ENCODE measurements around the gene CDH4. TPM values are rescaled to one million over a fixed set of nuclear protein-coding genes. Genes with fewer than 3 reads are reported as not detected.

Gene CDH4
- total and polyA plus RNA-seq, 2 donors (not counting 1 experiment from before 2014, with no cell fraction given), result not detected

GRCh38 chr20:61840779-61841455, 588.9 kb downstream of the CDH4 start:
- ATAC-seq (ENCODE audit: low read depth) (no peak), DNase-seq (no peak)
- H3K9me3 ChIP-seq (ENCODE audit: control extremely low read depth in 1 of 3, control insufficient read depth in 2 of 3, insufficient read depth in 1 of 3, low read length in 2 of 3), result peaks cover 0 to 4% (median 0%) of the 10 kb centered on the region in 3 donors
- H3K36me3 ChIP-seq (replicated peaks in 1 of 2; ENCODE audit: control extremely low read depth in 1 of 2, control insufficient read depth in 1 of 2, extremely low read depth in 1 of 2, insufficient read depth in 2 of 2, low read length in 1 of 2), result no peaks in the 10 kb centered on the region
- Mint-ChIP-seq H3K27ac (no peak overlapping the region), H3K4me3 (no peak overlapping the region), H3K4me1 (no peaks in the 10 kb centered on the region), H3K9me3 (ENCODE audit: insufficient read depth) (no peaks in the 10 kb centered on the region), H3K27me3 (no peaks in the 10 kb centered on the region)
- ChIA-PET CTCF (no interaction called here), POLR2A (no interaction called here)
- H3K4me3 ChIP-seq (ENCODE audit: control extremely low read depth in 1 of 5, extremely low read depth in 1 of 5, insufficient read depth in 1 of 5, low read depth in 2 of 5, low read length in 4 of 5), result no peak overlapping the region
- H3K4me2 ChIP-seq (replicated peaks; ENCODE audit: low read depth, low read length, poor library complexity, severe bottlenecking), result no peak overlapping the region
- no peak overlapping the region for H3K9ac ChIP-seq (ENCODE audit: low read length)
- H3K4me1 ChIP-seq (ENCODE audit: control insufficient read depth in 2 of 2, insufficient read depth in 2 of 2, low read length in 2 of 2), result no peaks in the 10 kb centered on the region
- intact Hi-C loops (cut with micrococcal nuclease), result no loop called here
- H3K27ac ChIP-seq (ENCODE audit: low read length in 2 of 2), result no peak overlapping the region
- WGBS (ENCODE audit: insufficient coverage), result 97% methylated on average over 16 of the region's 26 CpGs
- H2AFZ ChIP-seq (ENCODE audit: insufficient read depth, low read depth, low read length, poor library complexity, severe bottlenecking), result no peak overlapping the region
- TF ChIP-seq CTCF (IDR thresholded peaks at IDR 0.05) (no peak), EZH2 (IDR thresholded peaks at IDR 0.05; ENCODE audit: borderline replicate concordance, insufficient read depth, low read depth, low read length, poor library complexity, severe bottlenecking) (no peak)
- no peaks in the 10 kb centered on the region for H4K20me1 ChIP-seq (ENCODE audit: control insufficient read depth, insufficient read depth, low read length, poor library complexity, severe bottlenecking)
- no peaks in the 10 kb centered on the region for H3K79me2 ChIP-seq (ENCODE audit: control insufficient read depth, insufficient read depth, low read length)
- no peaks in the 10 kb centered on the region for H3K27me3 ChIP-seq (replicated peaks in 1 of 4; ENCODE audit: control extremely low read depth in 1 of 4, control insufficient read depth in 3 of 4, insufficient read depth in 4 of 4, low read length in 3 of 4)

- Histone ChIP-seq H3K4me2 (replicated peaks; ENCODE audit: low read depth, low read length, poor library complexity, severe bottlenecking) (no peak overlapping the region), H3K9me3 (ENCODE audit: control extremely low read depth in 1 of 3, control insufficient read depth in 2 of 3, insufficient read depth in 1 of 3, low read length in 2 of 3) (peaks cover 0 to 4% (median 0%) of the 10 kb centered on the region in 3 donors), H2AFZ (ENCODE audit: insufficient read depth, low read depth, low read length, poor library complexity, severe bottlenecking) (no peak overlapping the region), H3K4me3 (ENCODE audit: control extremely low read depth in 1 of 5, extremely low read depth in 1 of 5, insufficient read depth in 1 of 5, low read depth in 2 of 5, low read length in 4 of 5) (no peak overlapping the region), H4K20me1 (ENCODE audit: control insufficient read depth, insufficient read depth, low read length, poor library complexity, severe bottlenecking) (no peaks in the 10 kb centered on the region), H3K27ac (ENCODE audit: low read length in 2 of 2) (no peak overlapping the region), H3K4me1 (ENCODE audit: control insufficient read depth in 2 of 2, insufficient read depth in 2 of 2, low read length in 2 of 2) (no peaks in the 10 kb centered on the region), H3K9ac (ENCODE audit: low read length) (no peak overlapping the region), H3K27me3 (replicated peaks in 1 of 4; ENCODE audit: control extremely low read depth in 1 of 4, control insufficient read depth in 3 of 4, insufficient read depth in 4 of 4, low read length in 3 of 4) (no peaks in the 10 kb centered on the region), H3K79me2 (ENCODE audit: control insufficient read depth, insufficient read depth, low read length) (no peaks in the 10 kb centered on the region), H3K36me3 (replicated peaks in 1 of 2; ENCODE audit: control extremely low read depth in 1 of 2, control insufficient read depth in 1 of 2, extremely low read depth in 1 of 2, insufficient read depth in 2 of 2, low read length in 1 of 2) (no peaks in the 10 kb centered on the region)
- ChIA-PET CTCF (no interaction called here), POLR2A (no interaction called here)
- Mint-ChIP-seq H3K9me3 (ENCODE audit: insufficient read depth) (no peaks in the 10 kb centered on the region), H3K4me1 (no peaks in the 10 kb centered on the region), H3K27ac (no peak overlapping the region), H3K27me3 (no peaks in the 10 kb centered on the region), H3K4me3 (no peak overlapping the region)
- 96% methylated on average over 9 of the region's 18 CpGs for WGBS (ENCODE audit: insufficient coverage)
- ATAC-seq (ENCODE audit: low read depth) (no peak), DNase-seq (no peak)
- no peak for TF ChIP-seq CTCF (IDR thresholded peaks at IDR 0.05)
- no peak for TF ChIP-seq EZH2 (IDR thresholded peaks at IDR 0.05; ENCODE audit: borderline replicate concordance, insufficient read depth, low read depth, low read length, poor library complexity, severe bottlenecking)
- intact Hi-C loops (cut with micrococcal nuclease), result no loop called here
Measured at GRCh38 chr20:61841551-61841950, 589.5 kb downstream of the CDH4 start.

Data from B cell (primary cell).